ENCODE results near the gene EPOP.
"Not testable (repeated sequence)": the region's sequence is repeated elsewhere in the genome, so short reads cannot be mapped to it uniquely, and the experiment has no call there.

Gene EPOP

DNA sequence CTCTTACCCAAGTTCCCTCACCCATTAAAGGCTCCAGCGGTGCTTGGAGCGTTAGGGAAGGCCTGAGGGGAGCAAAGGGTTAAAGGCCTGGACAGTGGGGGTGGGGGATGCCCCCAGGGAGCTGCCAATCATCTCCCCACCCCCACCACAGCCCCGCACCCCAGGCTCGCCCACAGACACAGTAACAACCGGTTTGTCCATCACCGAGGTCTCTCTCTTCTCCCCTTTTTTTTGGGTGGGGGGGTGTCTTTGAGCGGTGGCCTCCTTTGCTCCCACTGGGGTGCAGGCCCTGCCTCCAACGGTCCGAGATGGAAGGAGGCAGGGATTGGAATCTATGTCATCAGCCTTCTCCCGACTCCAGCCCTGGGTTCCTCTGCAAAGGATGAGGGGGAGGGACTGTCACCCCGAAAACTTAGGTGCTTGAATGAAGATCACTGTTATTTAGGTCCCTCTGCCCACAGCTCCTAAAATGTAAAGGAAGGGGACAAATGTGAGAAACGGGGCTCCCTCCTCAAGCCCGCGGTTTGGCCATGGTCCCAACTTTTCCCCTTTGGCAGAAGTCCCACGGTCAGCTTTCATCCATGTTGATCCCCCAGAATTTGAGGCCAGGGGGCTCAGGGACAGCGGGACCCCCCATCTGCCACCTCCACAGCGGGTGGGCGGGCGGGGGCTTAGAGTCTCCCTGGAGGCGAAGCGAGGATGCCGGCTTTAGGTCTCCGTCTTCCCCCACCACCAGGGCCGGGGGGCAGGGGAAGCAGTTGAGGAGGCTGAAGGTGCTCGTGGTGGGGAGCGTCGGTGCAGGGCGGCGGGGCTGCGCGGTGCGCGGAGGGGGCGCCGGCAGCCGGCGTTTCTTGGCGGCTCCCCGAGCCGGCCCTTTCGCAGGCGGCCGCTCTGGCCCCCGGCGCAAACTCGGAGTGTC, 1.7 kb downstream of the EPOP start:
- DNase-seq: no peak

DNA sequence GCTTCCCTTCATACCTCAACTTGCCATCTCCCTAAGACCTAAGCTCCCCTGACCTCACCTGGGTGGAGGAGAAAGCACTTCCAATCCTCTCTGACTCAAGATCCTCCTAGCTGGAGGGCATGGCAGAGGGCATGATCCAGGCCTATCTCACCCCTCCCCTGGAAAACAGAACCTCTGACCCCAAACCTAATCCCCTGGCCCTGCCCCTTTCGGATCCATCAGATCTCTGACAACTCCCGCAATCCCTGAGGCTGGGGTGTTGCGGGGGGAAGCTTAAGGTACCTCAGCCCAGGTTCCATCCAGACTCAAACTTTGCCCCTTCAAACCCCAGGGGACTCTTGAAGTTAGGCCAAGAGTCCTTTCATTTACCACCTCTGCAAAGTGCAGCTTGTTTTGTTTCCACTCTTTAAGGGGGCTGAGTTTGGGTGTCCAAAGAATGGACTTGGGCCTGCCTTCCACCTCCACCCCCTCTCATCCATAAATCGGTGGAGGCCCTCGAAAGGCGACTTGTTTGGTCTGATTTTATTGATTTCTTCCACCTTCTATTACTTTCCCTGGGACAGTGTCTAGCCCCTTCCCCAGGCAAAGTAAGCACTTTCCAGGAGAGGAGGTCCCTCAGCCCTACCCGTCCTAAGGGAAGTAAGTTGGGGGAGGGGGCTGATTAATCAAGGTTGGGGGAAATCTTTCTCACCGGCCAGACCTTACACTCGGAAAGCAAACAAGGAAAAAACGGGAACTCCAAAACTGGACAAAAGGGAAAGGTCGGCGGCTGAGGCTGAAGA, 2.6 kb downstream of the EPOP start:
- no peak for DNase-seq

DNA sequence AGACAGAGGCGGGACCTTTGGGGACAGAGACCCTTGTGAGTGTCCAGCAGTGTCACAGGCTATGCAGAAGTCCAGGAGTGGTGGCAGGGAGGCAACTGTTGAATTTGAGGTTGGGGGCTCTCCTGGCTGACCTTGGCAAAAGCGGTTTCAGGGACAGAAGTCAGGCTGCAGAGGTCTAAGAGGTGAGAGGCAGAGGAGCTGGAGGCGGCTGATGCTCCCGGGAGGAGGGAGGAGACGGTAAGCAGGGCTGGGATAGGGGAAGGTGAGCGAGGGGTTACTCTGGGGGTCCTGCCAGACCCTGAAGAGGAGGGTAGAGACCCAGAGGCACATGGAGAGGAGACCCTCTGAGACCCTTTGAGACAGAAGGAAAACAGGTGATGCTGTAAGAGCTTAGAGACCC, 5.2 kb downstream of the EPOP start:
- no peak for DNase-seq

DNA sequence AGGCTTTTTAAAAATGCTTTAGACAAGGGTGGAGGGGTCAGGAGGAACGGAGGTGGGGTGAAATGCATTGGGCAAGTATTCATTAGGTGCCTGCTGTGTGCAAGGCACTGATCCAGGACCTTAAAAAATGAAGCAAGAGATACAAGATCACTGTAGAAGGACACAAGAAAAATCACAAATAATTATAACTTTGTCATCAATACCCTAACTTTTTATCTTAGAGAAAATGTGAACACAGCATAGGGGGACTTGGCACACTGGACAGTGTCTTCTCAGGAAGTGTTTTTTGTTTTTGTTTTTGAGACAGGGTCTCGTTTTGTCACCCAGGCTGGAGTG, 7.0 kb downstream of the EPOP start:
- no peak for DNase-seq

DNA sequence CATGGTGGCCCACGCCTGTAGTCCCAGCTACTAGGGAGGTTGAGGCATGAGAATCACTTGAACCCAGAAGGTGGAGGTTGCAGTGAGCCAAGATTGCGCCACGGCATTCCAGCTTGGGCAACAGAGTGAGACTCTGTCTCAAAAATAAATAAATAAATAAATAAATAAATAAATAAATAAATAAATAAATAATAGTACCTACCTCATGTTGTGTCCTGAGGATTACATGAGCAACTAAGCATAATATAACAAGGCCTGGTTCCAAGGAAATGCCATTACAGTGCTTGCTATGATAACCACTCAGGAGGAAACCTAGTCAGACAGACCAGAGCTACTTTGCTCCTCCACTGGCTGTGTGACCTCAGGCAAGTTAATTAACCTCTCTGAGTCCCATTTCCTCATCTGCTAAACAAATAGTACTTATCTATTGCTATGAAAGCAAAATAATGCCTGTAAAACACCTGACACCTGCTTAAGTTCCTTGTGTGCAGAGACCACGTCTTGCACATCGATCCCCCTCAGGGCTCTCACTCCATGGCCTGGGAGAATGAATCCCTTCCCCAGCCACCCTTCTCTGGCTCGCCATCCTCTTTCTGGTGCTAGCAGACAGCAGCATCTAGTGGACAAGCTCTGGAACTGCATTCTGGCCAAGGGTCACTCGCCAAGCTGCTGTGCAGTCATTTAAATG, 7.5 kb downstream of the EPOP start:
- DNase-seq: peak; percentile 38

DNA sequence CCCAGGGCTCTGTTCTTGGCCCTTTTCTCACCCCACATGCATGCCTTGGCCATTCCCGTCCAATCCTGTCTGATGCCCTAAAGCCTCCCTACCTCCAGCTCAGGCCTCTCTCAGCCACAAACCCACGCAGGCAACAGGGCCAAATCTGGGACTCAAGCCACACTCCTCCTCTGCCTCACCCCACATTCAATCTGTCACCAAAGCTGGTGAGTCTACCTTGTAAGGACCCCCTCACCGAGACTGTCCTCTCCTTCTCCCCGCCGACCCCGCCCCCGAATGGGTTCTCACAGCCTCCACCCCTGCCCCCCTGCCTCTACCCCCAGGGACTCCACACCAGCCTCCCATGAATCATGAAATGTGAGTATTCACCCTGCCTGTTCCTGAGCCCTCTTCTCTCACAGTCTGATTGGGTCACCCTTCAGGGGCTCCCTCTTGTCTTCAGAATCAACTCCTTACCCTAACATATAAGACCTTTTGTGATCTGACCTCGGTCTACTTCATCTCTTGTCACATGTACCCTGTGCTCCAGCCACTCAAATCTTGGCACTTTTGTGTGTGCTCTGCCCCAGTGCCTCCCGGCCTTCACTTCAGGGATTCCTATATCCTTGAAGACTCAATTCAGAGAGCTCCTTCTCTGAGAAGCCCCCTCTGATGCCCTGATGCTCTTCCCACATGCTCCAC, 10.7 kb downstream of the EPOP start:
- DNase-seq: no peak

DNA sequence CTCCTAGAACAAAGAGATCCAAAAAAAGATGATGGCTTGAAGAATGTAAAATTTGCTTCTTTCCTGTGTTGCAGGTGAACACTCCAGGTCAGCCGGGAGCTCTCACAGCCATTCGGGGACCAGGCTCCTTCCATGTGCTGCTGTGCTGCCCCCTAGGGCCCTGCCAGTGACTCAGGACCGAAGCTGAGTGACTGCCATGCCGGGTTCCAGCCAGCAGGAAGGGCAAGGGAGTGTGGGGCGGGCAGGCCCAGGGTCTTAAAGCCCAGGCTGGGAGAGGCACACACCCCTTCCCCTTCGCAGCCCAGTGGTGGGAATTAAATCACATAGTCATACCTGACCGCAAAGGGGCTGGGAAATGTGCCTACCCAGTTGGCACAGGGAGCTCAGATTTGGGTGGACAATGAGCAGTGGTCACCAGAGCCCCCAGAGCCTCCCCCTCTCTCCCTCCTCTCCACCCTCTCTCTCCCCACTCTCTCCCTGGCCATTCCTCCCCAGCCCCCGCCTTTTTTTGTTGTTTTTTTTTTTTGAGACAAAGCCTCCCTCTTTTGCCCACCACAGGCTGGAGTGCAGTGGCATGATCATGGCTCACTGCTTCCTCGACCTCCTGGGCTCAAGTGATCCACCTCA, 11.5 kb downstream of the EPOP start:
- DNase-seq: peak; percentile 25

DNA sequence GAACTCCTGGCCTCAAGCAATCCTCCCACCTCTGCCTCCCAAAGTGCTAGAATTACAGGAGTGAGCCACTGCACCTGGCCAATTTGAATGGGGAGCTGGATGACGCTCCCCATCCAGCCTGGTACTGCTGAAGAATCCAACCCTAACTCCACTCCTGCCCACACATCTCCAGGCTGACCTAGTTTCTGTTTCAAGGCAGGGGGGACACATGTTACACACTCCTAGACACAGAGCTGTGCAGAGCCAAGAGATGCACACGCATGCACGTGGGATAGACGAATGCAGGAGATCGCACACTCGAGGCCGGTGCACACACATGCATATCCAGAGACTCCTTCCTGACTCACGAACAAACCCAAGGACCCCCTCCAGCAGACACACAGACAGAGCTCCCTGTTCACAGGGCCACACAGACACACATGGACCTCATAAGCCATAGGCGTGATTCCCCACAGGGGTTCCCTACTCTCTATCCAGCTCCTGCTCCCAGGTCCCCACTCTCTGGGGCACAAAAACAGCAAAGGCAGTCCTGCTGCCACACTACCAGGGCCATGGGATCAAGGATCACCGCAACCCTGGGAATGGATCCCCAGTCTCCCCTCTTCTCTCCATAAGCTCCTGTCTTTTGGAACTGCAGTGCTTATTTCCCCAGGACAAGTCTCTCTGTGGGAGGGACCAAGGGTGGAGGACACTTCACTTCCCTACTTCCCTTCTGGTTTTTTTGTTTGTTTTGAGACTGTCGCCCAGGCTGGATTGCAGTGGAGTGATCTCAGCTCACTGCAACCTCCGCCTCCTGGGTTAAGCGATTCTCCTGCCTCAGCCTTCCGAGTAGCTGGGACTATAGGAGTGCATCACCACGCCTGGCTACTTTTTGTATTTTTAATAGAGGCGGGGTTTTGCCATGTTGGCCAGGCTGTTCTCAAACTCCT, 14.4 kb downstream of the EPOP start:
- DNase-seq: no peak

DNA sequence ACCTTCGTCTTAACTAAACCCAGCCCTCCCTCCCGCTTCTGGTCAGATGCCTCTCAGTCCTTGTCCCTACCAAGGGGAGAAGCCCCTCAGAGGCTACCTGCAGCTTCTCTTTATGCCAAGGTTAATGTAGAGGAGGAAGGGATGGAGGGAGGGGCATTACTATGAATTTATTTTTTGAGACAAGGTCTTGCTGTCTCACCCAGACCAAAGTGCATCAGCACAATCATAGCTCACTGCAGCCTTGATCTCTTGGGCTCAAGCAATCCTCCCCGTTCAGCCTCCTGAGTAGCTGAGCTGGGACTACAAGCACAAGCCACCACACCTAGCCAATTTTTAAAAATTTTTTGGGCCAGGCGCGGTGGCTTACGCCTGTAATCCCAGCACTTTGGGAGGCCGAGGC, 15.3 kb downstream of the EPOP start:
- DNase-seq: no peak

DNA sequence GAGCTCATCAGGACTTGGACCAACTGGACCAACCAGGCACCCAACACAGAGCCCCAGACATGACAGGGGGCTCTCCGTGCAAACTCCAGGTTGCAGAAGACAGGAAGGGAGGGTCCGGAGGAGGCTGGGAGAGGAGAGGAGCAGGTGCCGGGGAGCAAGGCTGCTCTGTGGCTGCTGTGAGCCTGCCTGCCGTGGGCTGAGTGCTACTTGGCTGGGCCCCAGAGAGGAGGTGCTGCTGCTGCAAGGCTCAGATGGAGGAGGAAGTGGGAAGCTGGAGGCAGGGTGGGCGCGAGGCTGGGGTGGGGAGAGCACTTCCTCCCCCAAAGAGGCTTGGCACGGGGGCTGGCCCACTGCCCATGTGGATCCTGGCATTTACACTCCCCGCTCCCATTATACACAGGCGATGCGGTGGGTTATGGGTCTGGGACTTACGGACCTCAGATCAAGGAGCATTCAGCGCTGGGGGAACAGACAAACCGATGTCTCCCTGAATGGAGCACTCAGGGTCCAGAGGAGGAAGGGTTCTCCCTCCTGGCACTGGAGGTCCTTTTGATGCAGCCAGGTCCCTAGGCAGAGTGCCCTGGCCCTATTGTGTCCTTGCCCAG, 15.9 kb downstream of the EPOP start:
- no peak for DNase-seq

DNA sequence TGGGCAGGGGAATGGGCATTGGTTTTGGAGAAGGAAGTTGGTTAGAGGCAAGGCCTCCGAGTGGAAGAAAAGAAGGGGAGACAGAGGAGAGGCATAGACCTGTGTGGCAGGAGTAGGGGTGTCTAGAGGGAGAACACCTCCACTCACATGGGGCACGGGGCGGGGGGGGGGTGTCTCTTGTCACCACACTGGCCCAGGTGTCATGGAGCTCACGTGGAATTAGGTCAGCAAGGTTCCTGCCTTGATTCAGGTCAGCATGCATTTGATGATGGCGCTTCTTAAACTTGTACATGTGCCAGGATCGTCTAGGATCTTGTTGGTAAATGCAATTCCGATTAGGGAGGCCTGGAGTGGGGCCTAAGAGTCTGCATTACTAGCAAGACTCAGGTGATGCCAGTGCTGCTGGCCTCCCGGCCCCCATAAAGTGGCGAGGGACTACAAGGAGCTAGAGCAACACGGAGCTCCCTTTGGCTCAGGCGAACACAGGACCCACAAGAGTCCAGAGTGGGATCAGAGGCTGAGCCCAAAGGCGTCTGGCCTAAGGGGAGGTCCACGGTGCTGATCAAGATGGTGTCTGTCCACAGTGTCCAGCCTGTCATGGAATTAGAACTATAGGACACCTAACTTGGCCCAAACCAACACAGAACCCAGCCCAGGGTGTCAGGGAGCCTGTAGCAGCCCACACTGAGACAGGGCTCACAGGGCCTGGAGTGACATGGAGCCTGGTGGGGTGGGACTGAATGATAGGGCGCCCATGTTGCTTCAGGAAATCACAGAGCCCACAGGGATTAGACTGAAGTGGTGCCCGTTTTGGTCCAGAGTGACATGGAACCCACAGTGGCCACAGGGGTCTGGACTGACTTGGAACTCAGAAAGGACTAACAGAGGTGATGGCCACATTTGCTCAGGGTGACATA, 16.7 kb downstream of the EPOP start:
- no peak for DNase-seq

DNA sequence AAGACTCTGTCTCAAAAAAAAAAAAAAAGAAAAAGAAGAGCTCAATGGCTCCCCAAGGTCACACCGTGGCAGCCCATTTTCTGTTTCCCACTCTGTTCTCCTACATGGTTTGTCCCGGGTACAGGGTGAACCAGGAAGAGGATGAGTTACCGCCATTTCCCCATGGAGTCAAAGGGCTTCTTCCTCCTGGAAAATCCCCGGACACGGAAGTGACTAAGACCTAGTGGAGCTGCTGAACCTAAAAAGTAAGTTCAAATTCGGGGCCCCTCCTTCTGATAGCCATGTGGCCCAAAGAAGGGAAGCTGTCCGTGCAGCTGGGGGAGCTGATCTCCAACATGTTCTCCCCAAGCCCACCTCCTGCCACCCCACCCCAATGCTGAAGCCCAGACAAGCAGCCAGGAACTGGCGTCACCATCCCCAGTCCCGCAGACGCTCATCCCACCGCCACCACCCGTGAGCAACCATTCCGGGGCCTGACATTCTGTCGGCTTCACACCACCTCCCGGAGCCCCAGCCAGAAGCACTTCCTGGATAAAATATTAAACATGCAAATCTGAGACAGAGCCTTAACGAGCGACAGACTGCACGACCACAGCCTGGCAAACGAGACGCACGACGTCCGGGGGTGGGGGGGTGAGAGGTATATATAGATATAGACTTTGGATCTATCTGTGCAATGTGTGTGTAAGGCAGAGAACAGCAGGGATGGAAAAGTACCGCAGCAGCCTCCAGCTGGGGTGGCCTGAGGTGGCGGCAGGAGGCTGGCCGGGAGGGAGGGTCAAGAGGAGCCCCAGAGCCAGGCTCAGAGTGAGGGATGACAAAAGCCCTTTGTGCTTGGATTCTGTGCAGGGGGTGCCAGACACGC, 17.6 kb downstream of the EPOP start:
- no peak for DNase-seq

DNA sequence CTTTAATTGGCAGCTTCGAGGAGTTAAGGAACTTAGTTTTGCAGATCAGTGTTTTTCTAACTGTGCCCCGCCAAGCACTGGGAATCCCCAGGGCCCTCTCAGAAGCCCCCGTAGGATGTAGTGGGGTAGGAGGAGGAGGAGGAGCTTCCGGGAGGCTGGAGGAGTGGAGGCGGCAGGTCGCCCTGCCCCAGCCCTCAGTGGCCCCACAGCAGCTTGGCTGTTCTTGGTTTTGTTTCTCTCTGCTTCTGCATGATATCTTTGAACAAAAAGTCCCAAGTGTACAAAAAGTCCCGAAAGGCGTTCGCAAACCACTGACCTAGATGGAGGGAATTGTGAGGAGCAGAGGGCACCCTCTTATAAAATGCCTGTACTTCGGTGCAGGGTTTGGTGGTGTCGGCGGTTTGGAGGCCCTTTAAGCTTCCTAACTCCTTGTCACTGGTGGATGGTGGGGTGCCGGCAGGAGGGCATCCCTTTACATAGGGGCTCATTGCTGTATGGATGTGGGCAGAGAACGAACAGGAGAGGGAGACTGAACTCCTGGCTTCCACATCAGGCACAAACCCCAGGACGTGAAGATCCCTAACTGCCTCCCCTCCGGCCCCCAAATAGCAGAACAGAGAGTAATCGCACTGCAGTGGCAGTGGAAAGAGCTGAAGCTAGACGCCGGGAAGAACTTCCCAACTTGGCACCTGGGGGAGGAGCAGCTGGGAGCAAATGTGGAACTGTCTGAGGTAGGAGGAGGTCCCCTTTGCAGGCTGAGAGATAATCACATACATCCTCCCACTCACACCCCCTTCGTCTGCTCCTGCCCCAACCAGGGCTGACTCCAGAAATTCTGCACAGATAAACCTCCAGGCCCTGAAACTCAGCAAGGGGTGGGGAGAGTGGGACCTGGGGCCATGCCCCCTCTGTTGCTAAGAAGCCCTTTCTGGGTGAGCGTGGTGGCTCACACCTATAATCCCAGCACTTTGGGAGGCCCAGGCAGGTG, 20.1 kb downstream of the EPOP start:
- DNase-seq: no peak

DNA sequence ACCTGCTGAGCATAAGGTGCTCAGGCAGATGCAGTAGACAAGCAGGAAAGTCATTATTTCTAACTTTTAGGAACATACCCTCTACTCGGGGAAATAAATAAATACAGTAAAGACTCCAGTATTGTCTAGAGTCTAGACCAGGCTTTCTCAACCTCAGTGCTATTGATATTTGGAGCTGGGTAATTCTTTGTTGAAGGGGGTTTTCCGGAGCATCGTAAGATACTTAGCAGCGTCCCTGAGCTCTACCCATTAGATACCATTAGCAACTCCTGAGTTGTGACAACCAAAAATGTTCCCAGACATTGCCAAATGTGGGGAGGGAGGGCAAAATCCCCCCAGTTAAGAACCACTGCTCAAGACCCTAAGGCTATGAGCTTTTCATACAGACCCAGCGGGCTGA, 21.1 kb downstream of the EPOP start:
- DNase-seq: no peak

DNA sequence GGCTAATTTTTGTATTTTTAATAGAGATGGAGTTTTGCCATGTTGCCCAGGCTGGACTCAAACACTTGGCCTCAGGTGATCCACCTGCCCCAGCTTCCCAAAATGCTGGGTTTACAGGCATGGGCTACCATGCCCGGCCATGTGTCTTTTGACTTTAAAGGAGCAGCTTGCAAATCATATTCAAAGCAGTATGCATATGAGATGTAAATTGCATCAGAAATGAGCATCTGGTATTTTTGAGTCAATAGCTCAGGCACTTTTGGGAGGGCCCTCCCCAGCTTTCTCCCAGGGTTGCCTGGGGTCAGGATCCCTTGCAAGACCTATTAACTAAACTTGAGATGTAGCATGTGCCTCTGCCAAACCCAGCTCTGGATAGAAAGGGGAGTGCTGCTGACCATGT, 21.5 kb downstream of the EPOP start:
- no peak for DNase-seq

DNA sequence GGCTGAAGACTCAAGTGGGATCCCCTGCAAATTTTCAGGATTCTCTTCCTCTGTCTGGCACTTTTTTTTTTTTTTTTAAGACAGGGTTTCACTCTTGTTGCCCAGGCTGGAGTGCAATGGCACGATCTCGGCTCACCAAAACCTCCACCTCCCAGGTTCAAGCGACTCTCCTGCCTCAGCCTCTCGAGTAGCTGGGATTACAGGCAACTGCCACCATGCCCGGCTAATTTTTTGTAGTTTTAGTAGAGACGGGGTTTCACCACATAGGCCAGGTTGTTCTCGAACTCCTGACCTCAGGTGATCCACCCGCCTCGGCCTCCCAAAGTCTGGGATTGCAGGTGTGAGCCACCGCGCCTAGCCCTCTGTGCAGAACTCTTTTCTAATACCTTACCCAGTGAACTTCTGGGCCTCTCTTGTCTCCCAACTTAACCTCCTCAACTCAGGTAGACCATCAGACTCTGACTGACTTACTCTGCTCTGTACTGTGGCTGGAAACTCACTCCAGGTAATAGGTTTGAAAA, 24.0 kb downstream of the EPOP start:
- DNase-seq: not testable (repeated sequence)

DNA sequence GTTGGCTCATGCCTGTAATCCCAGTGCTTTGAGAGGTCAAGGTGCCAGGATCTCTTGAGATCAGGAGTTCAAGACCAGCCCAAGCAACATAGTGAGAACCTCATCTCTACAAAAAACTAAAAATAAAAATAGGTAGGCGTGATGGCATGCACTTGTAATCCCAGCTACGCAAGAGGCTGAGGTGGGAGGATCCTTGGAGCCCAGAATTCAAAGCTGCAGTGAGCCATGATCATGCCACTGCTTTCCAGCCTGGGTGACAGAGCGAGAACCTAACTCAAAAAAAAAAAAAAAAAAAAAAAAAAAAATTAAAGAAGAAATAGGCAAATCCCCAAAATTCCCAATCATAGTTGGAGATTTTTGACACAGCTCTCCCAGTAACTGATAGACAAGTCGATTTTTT, 36.8 kb downstream of the EPOP start:
- DNase-seq: no peak

Data from activated CD4-positive, alpha-beta T cell treated with anti-CD3 and anti-CD28 coated beads, Interleukin-2, amount 50 U/mL, for 1 hour (primary cell).